ENCODE data around the gene DOCK4.

DOCK4 gene

GRCh38 chr7:111980725-111981124, 225.5 kb downstream of the DOCK4 start:
- ChIA-PET CTCF (interaction anchor here (1.0 kb wide), 1 partner anchor 11 kb away, joined by 4 read pairs; no protein-coding TSS in a partner anchor), POLR2A (no interaction called here)
- TF ChIP-seq CTCF (IDR thresholded peaks at IDR 0.05; ENCODE audit: control extremely low read depth, extremely low read depth, low read depth, missing control alignments): no peak
- no peak for DNase-seq (ENCODE audit: extremely low spot score)

GRCh38 chr7:111975346-111975745, 230.9 kb downstream of the DOCK4 start:
- ChIA-PET POLR2A (no interaction called here), CTCF (no interaction called here)
- no peak for TF ChIP-seq CTCF (IDR thresholded peaks at IDR 0.05; ENCODE audit: control extremely low read depth, extremely low read depth, low read depth, missing control alignments)
- no peak for DNase-seq (ENCODE audit: extremely low spot score)

- DNase-seq (ENCODE audit: extremely low spot score): no peak
- CTCF ChIA-PET: no interaction called here
- POLR2A ChIA-PET: no interaction called here
- no peak for TF ChIP-seq CTCF (IDR thresholded peaks at IDR 0.05; ENCODE audit: control extremely low read depth, extremely low read depth, low read depth, missing control alignments)
Observed at GRCh38 chr7:111960984-111961383, 245.2 kb downstream of the DOCK4 start.

GRCh38 chr7:111958896-111959295, 247.3 kb downstream of the DOCK4 start:
- TF ChIP-seq CTCF (IDR thresholded peaks at IDR 0.05; ENCODE audit: control extremely low read depth, extremely low read depth, low read depth, missing control alignments): no peak
- POLR2A ChIA-PET: no interaction called here
- DNase-seq (ENCODE audit: extremely low spot score): no peak
- CTCF ChIA-PET: interaction anchor here (1.2 kb wide), 1 partner anchor 27 kb away, joined by 3 read pairs; no protein-coding TSS in a partner anchor

- POLR2A ChIA-PET: no interaction called here
Observed at GRCh38 chr7:111958431-111958830, 247.8 kb downstream of the DOCK4 start.

GRCh38 chr7:111955616-111956015, 250.6 kb downstream of the DOCK4 start:
- ChIA-PET POLR2A (no interaction called here), CTCF (interaction anchor here (1.3 kb wide), 1 partner anchor 24 kb away, joined by 4 read pairs; no protein-coding TSS in a partner anchor)
- TF ChIP-seq CTCF (IDR thresholded peaks at IDR 0.05; ENCODE audit: control extremely low read depth, extremely low read depth, low read depth, missing control alignments): no peak
- no peak for DNase-seq (ENCODE audit: extremely low spot score)

More at GRCh38 chr7:111958431-111958830, 247.8 kb downstream of the DOCK4 start:
- DNase-seq (ENCODE audit: extremely low spot score): no peak
- TF ChIP-seq CTCF (IDR thresholded peaks at IDR 0.05; ENCODE audit: control extremely low read depth, extremely low read depth, low read depth, missing control alignments): no peak
- CTCF ChIA-PET: interaction anchor here (0.7 to 1.2 kb wide), 2 partner anchors 23 to 27 kb away, joined by 3 read pairs; no protein-coding TSS in a partner anchor

Data from GM10248 (cell line).